MM.1S (cell line): ENCODE data around the gene HOXC11.

Source experiments
- CTCF ChIP-seq: fragments of 300-600 bp; sonication (generic); IDR thresholded peaks from 2 replicates; pipeline ENCODE4 v1.5.1; 2016; ENCODE audit warnings: antibody characterized with exemption, low read length, mixed read lengths
- EZH2 ChIP-seq: fragments of 300-600 bp; sonication (generic); optimal IDR thresholded peaks from 2 replicates; pipeline ENCODE3; 2017; ENCODE audit warnings: low read depth, mild to moderate bottlenecking, antibody characterized with exemption, low read length, mixed read lengths

- TF ChIP-seq CTCF (no peak), EZH2 (peak; percentile 30)
These were observed 35.3 kb downstream of the HOXC11 start for GRCh38 chr12:54008260-54008552.
